Measurements from ENCODE around the gene PLXDC1.

PLXDC1 gene

GRCh38 chr17:39199820-39200069 is 48.3 kb upstream of the PLXDC1 start:
- ATAC-seq, result peak; percentile 52
- TF ChIP-seq POU6F1 (CRISPR knock-in tag; IDR thresholded peaks at IDR 0.05; ENCODE audit: borderline replicate concordance, low read depth) (no peak), CSDC2 (CRISPR knock-in tag; IDR thresholded peaks at IDR 0.05) (no peak), CREB5 (CRISPR knock-in tag; IDR thresholded peaks at IDR 0.05; ENCODE audit: low read depth) (no peak), OSR1 (CRISPR knock-in tag; IDR thresholded peaks at IDR 0.05) (no peak), TCF4 (CRISPR knock-in tag; IDR thresholded peaks at IDR 0.05; ENCODE audit: borderline replicate concordance) (no peak), ESRRG (CRISPR knock-in tag; IDR thresholded peaks at IDR 0.05) (no peak), BACH2 (CRISPR knock-in tag; IDR thresholded peaks at IDR 0.05; ENCODE audit: borderline replicate concordance) (no peak), PATZ1 (CRISPR knock-in tag; IDR thresholded peaks at IDR 0.05; ENCODE audit: borderline replicate concordance) (no peak), GLIS3 (CRISPR knock-in tag; IDR thresholded peaks at IDR 0.05) (no peak), ARNTL (CRISPR knock-in tag; IDR thresholded peaks at IDR 0.05; ENCODE audit: borderline replicate concordance, low read depth) (no peak), SNAI2 (CRISPR knock-in tag; IDR thresholded peaks at IDR 0.05) (no peak), ZFP3 (CRISPR knock-in tag; IDR thresholded peaks at IDR 0.05) (no peak), ZC3H10 (CRISPR knock-in tag; IDR thresholded peaks at IDR 0.05) (no peak)

GRCh38 chr17:39198186-39198566 is 46.7 kb upstream of the PLXDC1 start:
- TF ChIP-seq CREB5 (CRISPR knock-in tag; IDR thresholded peaks at IDR 0.05; ENCODE audit: low read depth) (no peak), ZNF70 (CRISPR knock-in tag; IDR thresholded peaks at IDR 0.05) (no peak), ZC3H10 (CRISPR knock-in tag; IDR thresholded peaks at IDR 0.05) (no peak), RARB (CRISPR knock-in tag; IDR thresholded peaks at IDR 0.05) (no peak), PPARA (CRISPR knock-in tag; IDR thresholded peaks at IDR 0.05; ENCODE audit: borderline replicate concordance) (no peak), ESRRG (CRISPR knock-in tag; IDR thresholded peaks at IDR 0.05) (no peak), OSR1 (CRISPR knock-in tag; IDR thresholded peaks at IDR 0.05) (no peak), ISL1 (CRISPR knock-in tag; IDR thresholded peaks at IDR 0.05) (no peak), PATZ1 (CRISPR knock-in tag; IDR thresholded peaks at IDR 0.05; ENCODE audit: borderline replicate concordance) (no peak)
- ATAC-seq, result no peak

GRCh38 chr17:39197380-39198185 is 46.1 kb upstream of the PLXDC1 start, which contains the start of gene CACNB1:
CACNB1 (minus strand) TSS chr17:39197669; CDS start chr17:39197495, 174 bp downstream.
- ATAC-seq, result peak; percentile 86
- TF ChIP-seq, protein P1, sequence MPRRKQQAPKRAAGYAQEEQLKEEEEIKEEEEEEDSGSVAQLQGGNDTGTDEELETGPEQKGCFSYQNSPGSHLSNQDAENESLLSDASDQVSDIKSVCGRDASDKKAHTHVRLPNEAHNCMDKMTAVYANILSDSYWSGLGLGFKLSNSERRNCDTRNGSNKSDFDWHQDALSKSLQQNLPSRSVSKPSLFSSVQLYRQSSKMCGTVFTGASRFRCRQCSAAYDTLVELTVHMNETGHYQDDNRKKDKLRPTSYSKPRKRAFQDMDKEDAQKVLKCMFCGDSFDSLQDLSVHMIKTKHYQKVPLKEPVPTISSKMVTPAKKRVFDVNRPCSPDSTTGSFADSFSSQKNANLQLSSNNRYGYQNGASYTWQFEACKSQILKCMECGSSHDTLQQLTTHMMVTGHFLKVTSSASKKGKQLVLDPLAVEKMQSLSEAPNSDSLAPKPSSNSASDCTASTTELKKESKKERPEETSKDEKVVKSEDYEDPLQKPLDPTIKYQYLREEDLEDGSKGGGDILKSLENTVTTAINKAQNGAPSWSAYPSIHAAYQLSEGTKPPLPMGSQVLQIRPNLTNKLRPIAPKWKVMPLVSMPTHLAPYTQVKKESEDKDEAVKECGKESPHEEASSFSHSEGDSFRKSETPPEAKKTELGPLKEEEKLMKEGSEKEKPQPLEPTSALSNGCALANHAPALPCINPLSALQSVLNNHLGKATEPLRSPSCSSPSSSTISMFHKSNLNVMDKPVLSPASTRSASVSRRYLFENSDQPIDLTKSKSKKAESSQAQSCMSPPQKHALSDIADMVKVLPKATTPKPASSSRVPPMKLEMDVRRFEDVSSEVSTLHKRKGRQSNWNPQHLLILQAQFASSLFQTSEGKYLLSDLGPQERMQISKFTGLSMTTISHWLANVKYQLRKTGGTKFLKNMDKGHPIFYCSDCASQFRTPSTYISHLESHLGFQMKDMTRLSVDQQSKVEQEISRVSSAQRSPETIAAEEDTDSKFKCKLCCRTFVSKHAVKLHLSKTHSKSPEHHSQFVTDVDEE (CRISPR knock-in tag; IDR thresholded peaks at IDR 0.05), result no peak
- no peak for TF ChIP-seq ISL1 (CRISPR knock-in tag; IDR thresholded peaks at IDR 0.05)
- TF ChIP-seq TOX (CRISPR knock-in tag; IDR thresholded peaks at IDR 0.05; ENCODE audit: borderline replicate concordance), result no peak
- no peak for TF ChIP-seq PATZ1 (CRISPR knock-in tag; IDR thresholded peaks at IDR 0.05; ENCODE audit: borderline replicate concordance)
- no peak for TF ChIP-seq PPARA (CRISPR knock-in tag; IDR thresholded peaks at IDR 0.05; ENCODE audit: borderline replicate concordance)
- TF ChIP-seq ZNF70 (CRISPR knock-in tag; IDR thresholded peaks at IDR 0.05), result no peak
- no peak for TF ChIP-seq SNAI2 (CRISPR knock-in tag; IDR thresholded peaks at IDR 0.05)
- no peak for TF ChIP-seq ESRRG (CRISPR knock-in tag; IDR thresholded peaks at IDR 0.05)
- TF ChIP-seq ZFP30 (CRISPR knock-in tag; IDR thresholded peaks at IDR 0.05), result no peak
- TF ChIP-seq POU6F1 (CRISPR knock-in tag; IDR thresholded peaks at IDR 0.05; ENCODE audit: borderline replicate concordance, low read depth), result no peak

Measured in SK-N-SH treated with all-trans-retinoic acid at 6 μM for 48 hours (cell line).